Right lobe of liver (tissue), 6 donors: ENCODE measurements around the gene C20orf144. TPM values are rescaled to one million over a fixed set of nuclear protein-coding genes. Genes with fewer than 3 reads are reported as not detected.

ENCODE experiments used
- ATAC-seq, 4 donors: fragments of 200-7000 bp; cut with Tn5 transposase; one replicate each; pipeline ENCODE4 v1.9.1; 2020; ENCODE audit warnings: mild to moderate bottlenecking in 4 of 4, moderate library complexity in 4 of 4
- DNase-seq, 3 donors: peaks; one replicate each; pipeline ENCODE4 v3.0.0-alpha.2; 2020
- H3K27ac ChIP-seq, 3 donors: fragments of 200-600 bp; one replicate each; pipeline ENCODE4 v1.8.0; 2022
- H3K27me3 ChIP-seq, 2 donors: fragments of 200-600 bp; one replicate each; pipeline ENCODE4 v1.8.0; 2022
- H3K36me3 ChIP-seq, 4 donors: fragments of 200-600 bp; sonication (generic) in 1 of 4; one replicate each; pipeline versions ENCODE4 v1.5.1 to v1.8.0; 2017 to 2022; ENCODE audit warnings: control low read depth in 1 of 4
- H3K4me1 ChIP-seq, 4 donors: fragments of 200-600 bp; sonication (generic) in 1 of 4; one replicate each; pipeline versions ENCODE4 v1.5.1 to v1.8.0; 2017 to 2022; ENCODE audit warnings: control low read depth in 1 of 4
- H3K4me3 ChIP-seq, 3 donors: fragments of 200-600 bp; one replicate each; pipeline ENCODE4 v1.8.0; 2022
- H3K9me3 ChIP-seq, 4 donors: fragments of 200-600 bp; sonication (generic) in 1 of 4; one replicate each; pipeline versions ENCODE4 v1.5.1 to v1.8.0; 2017 to 2022; ENCODE audit warnings: control low read depth in 1 of 4
- POLR2A ChIP-seq: fragments of 450-650 bp; IDR thresholded peaks from one replicate; pipeline ENCODE4 v1.6.1; 2017; ENCODE audit warnings: antibody characterized with exemption, mild to moderate bottlenecking
- WGBS: methylation state at CpG from one replicate; pipeline ENCODE4 v1.1.6; 2018; ENCODE audit warnings: low coverage, low lambda C conversion rate; ENCODE audit not compliant: insufficient coverage; ENCODE audit errors: missing lambda C conversion rate; 5-methylcytosine and 5-hydroxymethylcytosine counted together
- intact Hi-C, 2 donors: fragments of 100-400 bp; cut with DNase I; formaldehyde crosslinking; loops; one replicate each; pipeline versions ENCODE4 v1.11.2 to v1.14.1; 2022
- total RNA-seq, 6 experiments: library from RNA; depleted of rRNA in 2 of 6; stranded (reverse); fragments of >200 nt in 2 of 6; fragmentation: NEBNext Ultra II Directional in 3 of 6; extraction: Animal tissue kit (Norgen Biotek cat#: 25700) in 3 of 6; gene quantifications; one replicate each; pipeline versions ENCODE4 v1.1.0 to v1.2.4, GENCODE V29; 2016 to 2023
- TF ChIP-seq, protein P1 (sequence below), 4 donors: fragments of 200-600 bp in 3 of 4; fragments of 450-650 bp in 1 of 4; IDR thresholded peaks; one replicate each; pipeline versions ENCODE4 v1.5.1 to v1.8.0; 2016 to 2022; ENCODE audit warnings: antibody characterized with exemption in 4 of 4, mild to moderate bottlenecking in 2 of 4
- donor health status: DM: no; HTN: yes; CAD: no.
- donor health status: DM: no; HTN: no; CAD: no.
- donor health status: DM: no; HTN: no; CAD: no.
- donor health status: DM: no; HTN: yes; CAD: no.
- donor health status: DM: no; HTN: yes; CAD: no.

The C20orf144 gene
- total RNA-seq, 6 experiments from 2014 or later = 0.18 TPM; not detected in 5

DNA sequence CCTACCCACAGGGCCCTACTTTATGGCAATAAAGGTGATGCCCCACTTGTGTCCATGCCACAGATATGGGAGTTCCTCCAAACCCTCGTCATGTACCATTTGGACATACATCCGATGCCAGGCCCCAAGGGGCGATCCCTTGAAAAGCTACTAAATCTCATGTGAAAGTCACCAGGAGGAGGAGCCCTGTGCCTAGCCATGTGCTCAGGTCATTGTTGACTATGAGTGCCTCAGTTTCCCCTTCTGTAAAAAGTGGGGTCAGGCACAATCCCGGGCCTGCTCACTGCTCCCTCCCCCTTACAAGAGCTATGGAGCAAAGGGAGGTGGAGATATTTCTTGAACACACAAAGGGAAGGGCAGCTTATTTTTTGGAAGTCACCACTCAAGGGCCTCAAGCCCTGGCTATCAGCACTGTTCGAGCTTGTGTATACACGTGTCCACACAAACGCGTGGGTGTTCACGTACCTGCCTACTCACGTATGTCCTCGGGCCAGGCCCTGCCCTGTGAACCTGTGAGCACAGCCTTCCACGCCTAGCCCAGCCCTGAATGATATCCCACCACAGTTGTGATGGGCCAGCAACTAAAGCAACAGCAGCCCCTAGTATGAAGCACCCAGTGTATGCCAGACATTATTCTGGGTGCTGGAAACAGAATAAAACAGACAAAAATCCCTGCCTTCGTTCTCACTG is 6.5 kb downstream of the C20orf144 start:
- TF ChIP-seq POLR2A = no peak
- TF ChIP-seq, protein P1, sequence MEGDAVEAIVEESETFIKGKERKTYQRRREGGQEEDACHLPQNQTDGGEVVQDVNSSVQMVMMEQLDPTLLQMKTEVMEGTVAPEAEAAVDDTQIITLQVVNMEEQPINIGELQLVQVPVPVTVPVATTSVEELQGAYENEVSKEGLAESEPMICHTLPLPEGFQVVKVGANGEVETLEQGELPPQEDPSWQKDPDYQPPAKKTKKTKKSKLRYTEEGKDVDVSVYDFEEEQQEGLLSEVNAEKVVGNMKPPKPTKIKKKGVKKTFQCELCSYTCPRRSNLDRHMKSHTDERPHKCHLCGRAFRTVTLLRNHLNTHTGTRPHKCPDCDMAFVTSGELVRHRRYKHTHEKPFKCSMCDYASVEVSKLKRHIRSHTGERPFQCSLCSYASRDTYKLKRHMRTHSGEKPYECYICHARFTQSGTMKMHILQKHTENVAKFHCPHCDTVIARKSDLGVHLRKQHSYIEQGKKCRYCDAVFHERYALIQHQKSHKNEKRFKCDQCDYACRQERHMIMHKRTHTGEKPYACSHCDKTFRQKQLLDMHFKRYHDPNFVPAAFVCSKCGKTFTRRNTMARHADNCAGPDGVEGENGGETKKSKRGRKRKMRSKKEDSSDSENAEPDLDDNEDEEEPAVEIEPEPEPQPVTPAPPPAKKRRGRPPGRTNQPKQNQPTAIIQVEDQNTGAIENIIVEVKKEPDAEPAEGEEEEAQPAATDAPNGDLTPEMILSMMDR (IDR thresholded peaks at IDR 0.05) = no peak
- no peak for ATAC-seq
- peaks cover 0 to 18% (median 3%) of the 10 kb centered on the region in 4 donors for H3K4me1 ChIP-seq
- intact Hi-C loops = no loop called here
- H3K27me3 ChIP-seq = no peaks in the 10 kb centered on the region
- no peaks in the 10 kb centered on the region for H3K9me3 ChIP-seq
- H3K36me3 ChIP-seq = peaks cover 0 to 1% (median 0%) of the 10 kb centered on the region in 4 donors
- no peak overlapping the region for H3K27ac ChIP-seq
- DNase-seq = no peak
- WGBS = 47% methylated on average over 9 of the region's 13 CpGs
- no peak overlapping the region for H3K4me3 ChIP-seq

DNA sequence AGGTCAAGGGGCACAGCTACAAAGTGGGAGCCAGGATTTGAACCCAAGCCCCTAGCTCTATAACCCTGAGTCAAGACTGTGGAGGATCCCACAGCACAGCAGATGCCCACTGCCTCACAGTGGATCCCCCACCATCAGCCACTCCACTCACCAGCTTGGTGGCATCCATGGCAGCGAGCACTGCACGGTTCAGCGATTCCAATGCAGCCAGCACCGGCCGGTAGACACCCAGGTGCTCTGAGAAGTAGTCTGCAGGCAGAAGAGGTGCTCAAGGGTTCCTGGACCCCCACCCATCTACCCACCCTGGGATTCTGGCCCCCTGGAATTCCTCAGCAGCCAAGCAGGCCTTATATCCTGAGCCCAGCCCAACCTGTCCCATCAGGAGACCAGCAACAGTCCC is 7.1 kb downstream of the C20orf144 start:
- DNase-seq (no peak), ATAC-seq (no peak)
- peaks cover 0 to 14% (median 3%) of the 10 kb centered on the region in 4 donors for H3K4me1 ChIP-seq
- H3K27ac ChIP-seq = no peak overlapping the region
- TF ChIP-seq, protein P1 (IDR thresholded peaks at IDR 0.05) = no peak
- TF ChIP-seq POLR2A = no peak
- peaks cover 0 to 1% (median 0%) of the 10 kb centered on the region in 4 donors for H3K36me3 ChIP-seq
- no CpG with 5 or more reads among the region's 5 CpGs for WGBS
- H3K27me3 ChIP-seq = no peaks in the 10 kb centered on the region
- intact Hi-C loops = no loop called here
- H3K9me3 ChIP-seq = no peaks in the 10 kb centered on the region
- no peak overlapping the region for H3K4me3 ChIP-seq

DNA sequence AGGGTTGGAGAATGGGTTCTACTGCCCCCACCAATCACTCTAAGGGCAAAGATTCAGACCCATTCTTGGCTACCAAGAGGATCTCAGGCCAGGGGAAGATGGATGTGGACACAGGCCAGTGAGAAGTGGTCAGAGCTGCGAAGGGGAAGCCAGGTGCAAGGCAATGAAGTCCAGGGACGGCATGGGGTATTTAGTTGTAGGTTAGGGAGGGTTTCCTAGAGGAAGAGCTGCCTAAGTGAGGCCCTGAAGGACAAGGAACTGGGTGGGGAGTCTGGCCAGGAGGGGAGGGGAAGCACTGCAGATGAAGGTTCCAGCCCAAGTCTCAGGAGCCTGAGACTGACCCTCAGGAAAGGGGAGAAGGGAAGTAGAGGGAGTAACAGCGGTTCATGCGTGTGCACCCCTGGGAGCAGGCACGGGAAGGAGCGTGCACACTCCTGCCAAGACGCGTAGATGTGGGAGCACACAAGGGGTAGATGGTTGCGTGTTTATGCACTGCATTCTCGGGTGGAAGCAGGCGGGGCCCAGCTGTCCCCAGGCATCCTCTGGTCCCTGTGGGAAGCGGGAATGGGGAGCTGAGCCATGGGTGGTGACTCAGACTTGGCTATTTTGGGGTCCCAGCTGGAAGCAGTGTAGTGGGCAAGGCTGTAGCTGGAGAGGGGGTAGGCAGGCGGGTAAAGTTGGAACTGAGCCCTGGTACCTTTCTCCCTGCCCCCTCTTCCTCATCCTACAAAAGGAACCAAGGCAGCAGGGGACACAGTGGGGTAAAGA is 7.9 kb downstream of the C20orf144 start:
- TF ChIP-seq POLR2A = no peak
- TF ChIP-seq, protein P1 (IDR thresholded peaks at IDR 0.05) = no peak
- intact Hi-C loops = loop anchor here in 1 of 2 donors (10.0 kb wide), 1 partner anchor 55 kb away; the partner anchor contains the start of gene PXMP4

DNA sequence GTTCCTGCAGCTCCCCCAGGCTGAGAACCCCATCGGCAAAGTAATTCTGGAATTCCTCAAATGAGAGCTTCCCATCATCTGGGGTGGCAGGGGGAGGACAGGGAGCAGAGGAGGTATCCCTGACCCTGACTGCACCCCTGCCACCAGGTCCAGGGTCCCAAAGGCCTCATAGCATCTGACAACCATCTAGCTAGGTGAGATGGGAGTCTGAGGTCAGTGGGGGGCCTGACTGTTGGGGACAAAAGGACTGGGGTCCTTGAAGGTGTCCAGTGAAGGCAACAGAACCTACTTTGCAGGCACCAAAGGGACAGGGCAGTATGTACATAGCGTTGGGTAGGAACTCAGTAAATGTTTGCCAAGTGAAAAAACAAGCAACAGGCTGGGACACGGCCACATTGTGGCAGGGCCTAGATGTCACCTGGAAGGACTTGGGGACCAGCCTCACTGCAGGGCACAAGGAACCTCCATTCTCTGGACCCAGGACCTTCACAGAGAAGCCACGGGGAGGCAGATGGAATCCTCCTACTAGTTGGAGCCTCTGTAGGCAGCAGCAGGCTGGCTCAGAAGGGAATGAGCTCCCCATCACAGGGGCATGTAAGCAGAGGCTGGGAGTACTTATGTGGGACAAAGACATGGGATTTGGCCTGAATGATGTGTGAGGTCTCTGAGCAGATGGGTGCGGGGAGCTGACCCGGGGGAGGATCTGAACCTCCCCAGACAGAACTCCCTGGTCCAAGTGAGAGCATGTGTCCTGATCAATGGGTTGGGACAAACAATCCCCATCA is 8.8 kb downstream of the C20orf144 start:
- DNase-seq (no peak), ATAC-seq (no peak)
- no peak overlapping the region for H3K27ac ChIP-seq
- no peak overlapping the region for H3K4me3 ChIP-seq
- 66% methylated on average over 4 of the region's 6 CpGs for WGBS
- H3K36me3 ChIP-seq = peaks cover 0 to 1% (median 0%) of the 10 kb centered on the region in 4 donors
- intact Hi-C loops = loop anchor here in 1 of 2 donors (10.0 kb wide), 1 partner anchor 54 kb away; the partner anchor contains the start of gene PXMP4
- H3K4me1 ChIP-seq = peaks cover 0 to 21% (median 3%) of the 10 kb centered on the region in 4 donors
- no peak for TF ChIP-seq POLR2A
- TF ChIP-seq, protein P1 (IDR thresholded peaks at IDR 0.05) = no peak
- H3K27me3 ChIP-seq = no peaks in the 10 kb centered on the region
- H3K9me3 ChIP-seq = no peaks in the 10 kb centered on the region

More for the DNA sequence above, 7.9 kb downstream of the C20orf144 start:
- Histone ChIP-seq H3K4me3 (no peak overlapping the region), H3K27ac (no peak overlapping the region), H3K36me3 (peaks cover 0 to 1% (median 0%) of the 10 kb centered on the region in 4 donors), H3K4me1 (peaks cover 0 to 19% (median 3%) of the 10 kb centered on the region in 4 donors), H3K27me3 (no peaks in the 10 kb centered on the region), H3K9me3 (no peaks in the 10 kb centered on the region)
- ATAC-seq (no peak), DNase-seq (no peak)
- WGBS = 88% methylated on average over 9 of the region's 13 CpGs
